Mammary epithelial cell (primary cell): ENCODE measurements around the gene DYSF.

ENCODE experiments used
- CTCF ChIP-seq, 2 donors: IDR thresholded peaks in 1 of 2; conservative IDR thresholded peaks in 1 of 2; 2 replicates each; pipeline ENCODE4 v1.5.1; 2011 to 2012; ENCODE audit warnings: inconsistent platforms in 2 of 2, low read length in 2 of 2, mild to moderate bottlenecking in 2 of 2, control low read depth in 1 of 2, low read depth in 1 of 2; ENCODE audit not compliant: insufficient read depth in 1 of 2; ENCODE audit errors: extremely low read depth in 1 of 2
- EZH2 ChIP-seq: IDR thresholded peaks from 2 replicates; pipeline ENCODE4 v1.6.1; 2012; ENCODE audit warnings: low read length, inconsistent platforms, borderline replicate concordance

- TF ChIP-seq CTCF (conservative IDR thresholded peaks at IDR 0.05 in 1 of 2, IDR thresholded peaks at IDR 0.05 in 1 of 2; ENCODE audit: extremely low read depth in 1 of 2, insufficient read depth in 1 of 2, low read depth in 1 of 2, low read length in 2 of 2) (no peak), EZH2 (no peak)
Measured at GRCh38 chr2:71534201-71534600, 80.8 kb downstream of the DYSF start.
